A549 (cell line): ENCODE data around the gene MBNL3.

Source experiments
- CHD2 ChIP-seq: fragments of 150-350 bp; IDR thresholded peaks from 2 replicates; pipeline ENCODE4 v1.6.1; 2014; ENCODE audit warnings: low read length; ENCODE audit not compliant: partially characterized antibody
- CTCF ChIP-seq: fragments of >200 bp; sonication (Bioruptor Twin); formaldehyde crosslinking; IDR thresholded peaks from 3 replicates; pipeline ENCODE4 v1.5.1; 2016
- RAD21 ChIP-seq, 2 experiments: fragments of >200 bp in 1 of 2; sonication (Bioruptor Twin) in 1 of 2; formaldehyde crosslinking in 1 of 2; IDR thresholded peaks in 1 of 2; conservative IDR thresholded peaks in 1 of 2; 2 replicates in 1 of 2; 3 replicates in 1 of 2; pipeline ENCODE4 v1.6.1; 2012 to 2018; ENCODE audit warnings: inconsistent platforms in 1 of 2
- TF ChIP-seq, protein P1 (sequence below): fragments of 200-600 bp; sonication (generic); IDR thresholded peaks from 2 replicates; pipeline ENCODE4 v1.6.1; 2016; ENCODE audit warnings: antibody characterized with exemption, mild to moderate bottlenecking, moderate library complexity

DNA sequence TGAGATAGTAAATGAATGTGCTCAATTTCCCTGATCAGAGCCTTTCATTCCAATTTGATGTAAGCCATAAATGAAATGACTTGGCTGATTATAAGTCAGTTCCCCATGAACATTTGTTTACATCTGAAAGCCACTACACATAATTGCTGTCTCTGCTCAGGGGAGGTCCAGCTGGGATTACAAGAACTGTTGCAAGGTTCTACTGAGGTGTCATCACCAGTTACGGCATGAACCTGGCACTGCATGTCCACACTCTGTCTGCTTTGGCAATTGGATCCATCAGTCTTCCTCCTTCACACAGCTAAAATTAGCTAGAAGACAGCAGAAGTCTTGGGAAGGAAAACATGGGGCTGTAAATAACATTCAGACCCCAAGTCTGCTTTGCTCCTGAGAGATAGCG lies 12.8 kb upstream of the MBNL3 start:
- TF ChIP-seq CTCF (no peak), RAD21 (conservative IDR thresholded peaks at IDR 0.05 in 1 of 2, IDR thresholded peaks at IDR 0.05 in 1 of 2) (no peak), CHD2 (no peak)
- TF ChIP-seq, protein P1, sequence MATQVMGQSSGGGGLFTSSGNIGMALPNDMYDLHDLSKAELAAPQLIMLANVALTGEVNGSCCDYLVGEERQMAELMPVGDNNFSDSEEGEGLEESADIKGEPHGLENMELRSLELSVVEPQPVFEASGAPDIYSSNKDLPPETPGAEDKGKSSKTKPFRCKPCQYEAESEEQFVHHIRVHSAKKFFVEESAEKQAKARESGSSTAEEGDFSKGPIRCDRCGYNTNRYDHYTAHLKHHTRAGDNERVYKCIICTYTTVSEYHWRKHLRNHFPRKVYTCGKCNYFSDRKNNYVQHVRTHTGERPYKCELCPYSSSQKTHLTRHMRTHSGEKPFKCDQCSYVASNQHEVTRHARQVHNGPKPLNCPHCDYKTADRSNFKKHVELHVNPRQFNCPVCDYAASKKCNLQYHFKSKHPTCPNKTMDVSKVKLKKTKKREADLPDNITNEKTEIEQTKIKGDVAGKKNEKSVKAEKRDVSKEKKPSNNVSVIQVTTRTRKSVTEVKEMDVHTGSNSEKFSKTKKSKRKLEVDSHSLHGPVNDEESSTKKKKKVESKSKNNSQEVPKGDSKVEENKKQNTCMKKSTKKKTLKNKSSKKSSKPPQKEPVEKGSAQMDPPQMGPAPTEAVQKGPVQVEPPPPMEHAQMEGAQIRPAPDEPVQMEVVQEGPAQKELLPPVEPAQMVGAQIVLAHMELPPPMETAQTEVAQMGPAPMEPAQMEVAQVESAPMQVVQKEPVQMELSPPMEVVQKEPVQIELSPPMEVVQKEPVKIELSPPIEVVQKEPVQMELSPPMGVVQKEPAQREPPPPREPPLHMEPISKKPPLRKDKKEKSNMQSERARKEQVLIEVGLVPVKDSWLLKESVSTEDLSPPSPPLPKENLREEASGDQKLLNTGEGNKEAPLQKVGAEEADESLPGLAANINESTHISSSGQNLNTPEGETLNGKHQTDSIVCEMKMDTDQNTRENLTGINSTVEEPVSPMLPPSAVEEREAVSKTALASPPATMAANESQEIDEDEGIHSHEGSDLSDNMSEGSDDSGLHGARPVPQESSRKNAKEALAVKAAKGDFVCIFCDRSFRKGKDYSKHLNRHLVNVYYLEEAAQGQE, result no peak
